ENCODE results near the gene ZCCHC2. TPM values are rescaled to one million over a fixed set of nuclear protein-coding genes. Genes with fewer than 3 reads are reported as not detected.

The ZCCHC2 gene
- total and polyA plus RNA-seq, 2 of the 13 experiments (the other 11 are each of a cell fraction or from before 2014, with no cell fraction given), result 62.5 to 76.1 TPM

- no peak for TF ChIP-seq SNAPC5 (CRISPR knock-in tag; IDR thresholded peaks at IDR 0.05; ENCODE audit: borderline replicate concordance)
- TF ChIP-seq ZNF639 (CRISPR knock-in tag; conservative IDR thresholded peaks at IDR 0.05), result no peak
- peak; percentile 45 for TF ChIP-seq XRCC5 (optimal IDR thresholded peaks at IDR 0.05; ENCODE audit: low read length)
- no peak for TF ChIP-seq ZNF615 (CRISPR knock-in tag; IDR thresholded peaks at IDR 0.05; ENCODE audit: borderline replicate concordance)
- TF ChIP-seq DR1 (CRISPR knock-in tag; IDR thresholded peaks at IDR 0.05), result no peak
- TF ChIP-seq SIX4 (CRISPR knock-in tag; IDR thresholded peaks at IDR 0.05), result no peak
- no peak for TF ChIP-seq ZNF224 (CRISPR knock-in tag; IDR thresholded peaks at IDR 0.05)
- TF ChIP-seq ZNF292 (CRISPR knock-in tag; IDR thresholded peaks at IDR 0.05; ENCODE audit: borderline replicate concordance, low read depth), result peak; percentile 63; the same call in 1 of the 2 replicates
- TF ChIP-seq, protein P1, sequence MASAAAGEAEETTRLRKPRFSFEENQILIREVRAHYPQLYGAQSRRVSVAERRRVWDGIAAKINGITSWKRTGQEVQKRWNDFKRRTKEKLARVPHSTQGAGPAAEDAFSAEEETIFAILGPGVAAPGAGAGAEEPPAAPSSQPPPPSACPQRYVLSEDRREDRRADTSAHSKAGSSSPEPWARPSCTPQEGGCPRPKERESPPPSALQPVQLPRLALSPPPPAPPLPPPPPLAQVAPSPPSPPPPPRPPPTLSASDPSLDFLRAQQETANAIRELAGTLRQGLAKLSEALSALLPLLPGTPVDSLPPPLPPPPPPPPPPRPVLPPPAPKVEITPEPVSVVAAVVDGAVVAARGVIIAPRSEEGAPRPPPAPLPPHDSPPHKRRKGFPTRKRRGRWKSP (CRISPR knock-in tag; IDR thresholded peaks at IDR 0.05), result 0 out of 2 replicates have a peak, but pooled peaks have one; percentile 28
- no peak for TF ChIP-seq CBX5 (CRISPR knock-in tag; IDR thresholded peaks at IDR 0.05; ENCODE audit: borderline replicate concordance)
- TF ChIP-seq ZIK1 (CRISPR knock-in tag; IDR thresholded peaks at IDR 0.05; ENCODE audit: borderline replicate concordance, low read depth), result no peak
- TF ChIP-seq ZBTB7A (CRISPR knock-in tag; IDR thresholded peaks at IDR 0.05), result no peak
- TF ChIP-seq, protein P2, sequence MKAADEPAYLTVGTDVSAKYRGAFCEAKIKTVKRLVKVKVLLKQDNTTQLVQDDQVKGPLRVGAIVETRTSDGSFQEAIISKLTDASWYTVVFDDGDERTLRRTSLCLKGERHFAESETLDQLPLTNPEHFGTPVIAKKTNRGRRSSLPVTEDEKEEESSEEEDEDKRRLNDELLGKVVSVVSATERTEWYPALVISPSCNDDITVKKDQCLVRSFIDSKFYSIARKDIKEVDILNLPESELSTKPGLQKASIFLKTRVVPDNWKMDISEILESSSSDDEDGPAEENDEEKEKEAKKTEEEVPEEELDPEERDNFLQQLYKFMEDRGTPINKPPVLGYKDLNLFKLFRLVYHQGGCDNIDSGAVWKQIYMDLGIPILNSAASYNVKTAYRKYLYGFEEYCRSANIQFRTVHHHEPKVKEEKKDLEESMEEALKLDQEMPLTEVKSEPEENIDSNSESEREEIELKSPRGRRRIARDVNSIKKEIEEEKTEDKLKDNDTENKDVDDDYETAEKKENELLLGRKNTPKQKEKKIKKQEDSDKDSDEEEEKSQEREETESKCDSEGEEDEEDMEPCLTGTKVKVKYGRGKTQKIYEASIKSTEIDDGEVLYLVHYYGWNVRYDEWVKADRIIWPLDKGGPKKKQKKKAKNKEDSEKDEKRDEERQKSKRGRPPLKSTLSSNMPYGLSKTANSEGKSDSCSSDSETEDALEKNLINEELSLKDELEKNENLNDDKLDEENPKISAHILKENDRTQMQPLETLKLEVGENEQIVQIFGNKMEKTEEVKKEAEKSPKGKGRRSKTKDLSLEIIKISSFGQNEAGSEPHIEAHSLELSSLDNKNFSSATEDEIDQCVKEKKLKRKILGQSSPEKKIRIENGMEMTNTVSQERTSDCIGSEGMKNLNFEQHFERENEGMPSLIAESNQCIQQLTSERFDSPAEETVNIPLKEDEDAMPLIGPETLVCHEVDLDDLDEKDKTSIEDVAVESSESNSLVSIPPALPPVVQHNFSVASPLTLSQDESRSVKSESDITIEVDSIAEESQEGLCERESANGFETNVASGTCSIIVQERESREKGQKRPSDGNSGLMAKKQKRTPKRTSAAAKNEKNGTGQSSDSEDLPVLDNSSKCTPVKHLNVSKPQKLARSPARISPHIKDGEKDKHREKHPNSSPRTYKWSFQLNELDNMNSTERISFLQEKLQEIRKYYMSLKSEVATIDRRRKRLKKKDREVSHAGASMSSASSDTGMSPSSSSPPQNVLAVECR (CRISPR knock-in tag; IDR thresholded peaks at IDR 0.05; ENCODE audit: borderline replicate concordance), result no peak
- no peak for TF ChIP-seq ZNF883 (CRISPR knock-in tag; IDR thresholded peaks at IDR 0.05; ENCODE audit: not compliant biosample characterization)
- no peak for TF ChIP-seq MIER2 (CRISPR knock-in tag; IDR thresholded peaks at IDR 0.05)
- no peak for TF ChIP-seq SMARCE1 (IDR thresholded peaks at IDR 0.05; ENCODE audit: borderline replicate concordance)
- no peak for TF ChIP-seq GATAD1 (CRISPR knock-in tag; IDR thresholded peaks at IDR 0.05)
- no peak for TF ChIP-seq SMAD9 (CRISPR knock-in tag; IDR thresholded peaks at IDR 0.05)
- no peak for TF ChIP-seq ZNF253 (CRISPR knock-in tag; IDR thresholded peaks at IDR 0.05; ENCODE audit: borderline replicate concordance)
- no peak for TF ChIP-seq TSC22D2 (CRISPR knock-in tag; IDR thresholded peaks at IDR 0.05; ENCODE audit: borderline replicate concordance)
- no peak for TF ChIP-seq ZNF879 (CRISPR knock-in tag; IDR thresholded peaks at IDR 0.05)
- TF ChIP-seq BCLAF1 (IDR thresholded peaks at IDR 0.05), result no peak
These were observed 93.5 kb downstream of the ZCCHC2 start (continued) for GRCh38 chr18:62616331-62616805.
